ENCODE measurements around the gene KEL.
"Not testable (repeated sequence)": the region's sequence is repeated elsewhere in the genome, so short reads cannot be mapped to it uniquely, and the experiment has no call there.

KEL gene

DNA sequence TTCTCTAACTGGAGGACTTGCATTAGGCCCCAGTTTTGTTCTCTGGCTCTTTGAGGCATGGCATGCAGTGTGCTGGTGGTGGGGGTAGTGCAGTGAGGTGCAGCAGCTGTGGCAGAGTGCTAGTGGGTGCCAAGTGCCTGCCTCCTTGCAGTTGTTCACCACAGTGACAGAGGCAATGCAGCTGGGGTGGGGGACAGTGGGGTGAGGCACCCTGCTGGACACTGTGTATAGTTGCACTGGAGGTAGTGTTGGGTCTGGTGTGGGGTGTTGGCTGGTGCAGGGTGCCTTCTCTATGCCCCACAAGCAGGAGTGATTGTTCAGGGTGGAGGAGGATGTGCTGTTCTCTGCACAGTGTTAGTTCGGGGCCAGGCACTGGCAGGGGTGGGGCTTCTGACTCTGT is 21.7 kb upstream of the KEL start:
- TF ChIP-seq, protein P1, sequence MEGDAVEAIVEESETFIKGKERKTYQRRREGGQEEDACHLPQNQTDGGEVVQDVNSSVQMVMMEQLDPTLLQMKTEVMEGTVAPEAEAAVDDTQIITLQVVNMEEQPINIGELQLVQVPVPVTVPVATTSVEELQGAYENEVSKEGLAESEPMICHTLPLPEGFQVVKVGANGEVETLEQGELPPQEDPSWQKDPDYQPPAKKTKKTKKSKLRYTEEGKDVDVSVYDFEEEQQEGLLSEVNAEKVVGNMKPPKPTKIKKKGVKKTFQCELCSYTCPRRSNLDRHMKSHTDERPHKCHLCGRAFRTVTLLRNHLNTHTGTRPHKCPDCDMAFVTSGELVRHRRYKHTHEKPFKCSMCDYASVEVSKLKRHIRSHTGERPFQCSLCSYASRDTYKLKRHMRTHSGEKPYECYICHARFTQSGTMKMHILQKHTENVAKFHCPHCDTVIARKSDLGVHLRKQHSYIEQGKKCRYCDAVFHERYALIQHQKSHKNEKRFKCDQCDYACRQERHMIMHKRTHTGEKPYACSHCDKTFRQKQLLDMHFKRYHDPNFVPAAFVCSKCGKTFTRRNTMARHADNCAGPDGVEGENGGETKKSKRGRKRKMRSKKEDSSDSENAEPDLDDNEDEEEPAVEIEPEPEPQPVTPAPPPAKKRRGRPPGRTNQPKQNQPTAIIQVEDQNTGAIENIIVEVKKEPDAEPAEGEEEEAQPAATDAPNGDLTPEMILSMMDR (conservative IDR thresholded peaks at IDR 0.05; ENCODE audit: low read length): no peak
- no peak for DNase-seq (ENCODE audit: low read depth)
- no peak overlapping the region for H3K4me3 ChIP-seq (ENCODE audit: low read length)

DNA sequence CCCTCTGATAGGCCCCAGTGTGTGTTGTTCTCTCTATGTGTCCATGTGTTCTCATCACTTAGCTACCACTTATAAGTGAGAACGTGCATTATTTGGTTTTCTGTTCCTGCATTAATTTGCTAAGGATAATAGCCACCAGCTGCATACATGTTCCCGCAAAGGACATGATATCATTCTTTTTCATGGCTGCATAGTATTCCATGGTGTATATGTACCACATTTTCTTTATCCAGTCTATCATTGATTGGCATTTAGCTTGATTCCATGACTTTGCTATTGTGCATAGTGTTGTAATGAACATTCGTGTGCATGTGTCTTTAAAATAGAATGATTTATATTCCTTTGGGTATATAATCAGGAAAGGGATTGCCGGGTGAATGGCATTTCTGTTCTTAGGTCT is 16.2 kb upstream of the KEL start:
- not testable (repeated sequence) for H3K4me3 ChIP-seq (ENCODE audit: low read length); DNase-seq (ENCODE audit: low read depth)

DNA sequence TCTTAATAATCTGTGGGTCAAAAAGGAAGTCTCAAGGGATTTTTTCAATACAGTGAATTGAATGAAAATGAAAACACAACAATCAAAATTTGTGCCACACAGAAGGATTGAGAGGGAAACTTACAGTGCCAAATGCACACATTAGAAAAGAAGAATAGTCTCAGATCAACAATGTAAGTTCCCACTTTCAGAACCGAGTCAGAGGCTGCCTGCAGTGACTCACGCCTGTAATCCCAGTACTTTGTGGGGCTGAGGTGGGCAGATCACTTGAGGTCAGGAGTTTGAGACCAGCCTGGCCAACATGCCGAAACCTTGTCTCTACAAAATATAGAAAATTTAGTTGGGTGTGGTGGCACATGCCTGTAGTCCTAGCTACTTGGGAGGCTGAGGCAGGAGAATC is 12.5 kb upstream of the KEL start:
- H3K4me3 ChIP-seq (ENCODE audit: low read length): no peak overlapping the region
- DNase-seq (ENCODE audit: low read depth): no peak
- TF ChIP-seq, protein P1 (conservative IDR thresholded peaks at IDR 0.05; ENCODE audit: low read length): no peak

DNA sequence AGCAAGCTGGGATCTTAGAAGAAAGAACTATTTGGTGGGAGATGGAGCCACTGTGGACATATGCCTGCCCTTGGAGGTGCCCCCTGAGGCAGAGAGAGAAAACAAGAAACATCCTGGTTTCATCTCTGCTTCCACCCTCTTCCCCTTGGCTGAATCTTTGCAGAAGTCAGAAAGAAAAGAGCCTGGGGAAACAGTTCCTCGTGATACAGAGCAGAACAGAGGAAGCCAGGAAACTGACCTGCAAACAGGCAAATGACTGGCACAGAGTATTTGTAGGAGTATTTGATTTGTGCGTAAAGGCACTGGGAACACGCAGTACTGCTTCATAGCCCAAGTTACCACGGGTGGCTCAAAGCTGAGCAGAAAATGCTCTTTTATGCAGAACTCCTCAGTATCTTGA is 7.0 kb upstream of the KEL start:
- no peak overlapping the region for H3K4me3 ChIP-seq (ENCODE audit: low read length)
- TF ChIP-seq, protein P1 (conservative IDR thresholded peaks at IDR 0.05; ENCODE audit: low read length): no peak
- no peak for DNase-seq (ENCODE audit: low read depth)

DNA sequence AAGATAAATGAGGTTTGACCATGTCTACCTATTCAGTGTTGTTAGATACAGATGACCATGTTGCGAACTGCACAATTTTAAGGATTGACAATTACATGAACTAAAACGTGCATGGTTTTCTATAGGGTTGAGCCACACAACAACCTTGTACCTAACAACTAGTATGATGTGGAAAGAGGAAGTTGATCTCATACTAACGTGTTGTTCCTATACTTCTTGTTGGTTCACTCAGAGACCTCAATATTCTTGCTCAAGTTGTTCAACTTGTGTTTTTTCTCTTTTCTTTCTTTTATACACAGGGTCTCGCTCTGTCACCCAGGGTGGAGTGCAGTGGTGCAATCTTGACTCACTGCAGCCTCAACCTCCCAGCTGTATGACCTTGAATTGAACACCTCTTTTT is 6.1 kb upstream of the KEL start:
- H3K4me3 ChIP-seq (ENCODE audit: low read length): no peak overlapping the region
- TF ChIP-seq, protein P1 (conservative IDR thresholded peaks at IDR 0.05; ENCODE audit: low read length): no peak
- no peak for DNase-seq (ENCODE audit: low read depth)

DNA sequence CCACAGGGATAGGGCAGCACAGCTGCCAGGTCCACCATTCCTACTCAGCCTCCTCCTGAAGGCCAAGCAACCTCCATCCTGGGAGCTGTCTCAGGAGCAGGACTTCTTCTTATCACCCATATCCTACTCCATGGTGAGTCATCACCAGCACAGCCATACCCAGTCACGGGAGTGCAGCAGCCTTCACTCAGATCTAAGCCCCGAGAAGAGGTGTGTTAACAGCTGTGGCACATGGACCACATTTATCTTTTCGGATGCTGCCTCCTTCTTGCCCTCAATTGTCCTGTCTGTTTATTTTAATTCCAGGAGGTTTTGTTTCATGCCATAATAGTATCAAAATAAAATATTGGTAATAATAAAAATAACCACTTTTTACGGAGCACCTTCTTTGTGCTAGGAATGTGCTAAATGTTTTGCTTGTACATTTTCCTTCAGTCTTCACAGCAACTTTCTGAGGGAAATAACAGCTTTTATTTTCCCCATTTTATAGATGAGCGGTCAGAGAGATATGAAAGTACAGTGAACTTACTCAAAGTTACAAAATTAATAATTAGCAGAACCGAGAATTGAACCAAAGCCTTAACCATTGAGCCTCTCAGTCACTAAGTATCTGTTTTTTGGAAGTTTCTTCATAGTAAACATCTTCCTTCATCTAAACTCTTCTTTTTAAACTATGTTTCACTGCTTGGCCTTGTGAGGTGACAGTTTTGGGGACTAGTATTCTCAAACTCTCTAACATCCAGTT is 2.5 kb upstream of the KEL start:
- DNase-seq (ENCODE audit: low read depth): no peak
- TF ChIP-seq, protein P1 (conservative IDR thresholded peaks at IDR 0.05; ENCODE audit: low read length): no peak
- H3K4me3 ChIP-seq (ENCODE audit: low read length): no peak overlapping the region

DNA sequence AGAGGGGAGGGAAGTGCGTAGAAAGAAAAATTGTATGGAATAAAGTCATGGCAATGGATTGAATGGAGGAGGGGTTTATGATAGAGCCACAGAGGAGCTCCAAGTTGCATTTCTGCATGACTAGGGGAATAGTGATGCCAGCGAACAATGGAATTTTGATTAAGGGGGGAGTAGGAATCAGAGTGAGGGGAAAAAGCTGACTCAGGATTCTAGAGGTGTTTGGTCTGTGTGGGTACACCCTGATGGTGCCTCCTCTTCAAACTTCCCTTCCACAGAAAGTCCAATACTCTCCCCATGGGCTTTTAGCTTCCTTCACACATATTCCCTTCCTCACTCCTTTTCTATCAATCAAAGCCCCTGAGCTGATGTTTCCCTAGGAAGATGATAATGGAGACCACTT is 1.8 kb upstream of the KEL start:
- TF ChIP-seq, protein P1 (conservative IDR thresholded peaks at IDR 0.05; ENCODE audit: low read length): no peak
- H3K4me3 ChIP-seq (ENCODE audit: low read length): no peak overlapping the region
- no peak for DNase-seq (ENCODE audit: low read depth)
